Activated CD4-positive, alpha-beta T cell treated with anti-CD3 and anti-CD28 coated beads, Interleukin-2, amount 10 ng/mL, durations not matched to agents 7 days and 5 days (primary cell): ENCODE results near the gene COL5A1. TPM values are rescaled to one million over a fixed set of nuclear protein-coding genes. Genes with fewer than 3 reads are reported as not detected.

Source experiments
- CTCF ChIA-PET: fragments of 350-600 bp; sonication (Branson Sonifier 250); formaldehyde crosslinking; loops from one replicate; lab custom pipeline; 2021; ENCODE audit warnings: antibody characterized with exemption; lab: Charles Lee
- POLR2A ChIA-PET: fragments of 350-600 bp; sonication (Branson Sonifier 250); formaldehyde crosslinking; loops from one replicate; lab custom pipeline; 2021; ENCODE audit warnings: antibody characterized with exemption; lab: Charles Lee
- DNase-seq: peaks from one replicate; pipeline ENCODE4 v3.0.0-alpha.2; 2020
- H3K27ac Mint-ChIP-seq: one replicate; pipeline ENCODE4 v1.8.0; 2021; ENCODE audit warnings: mild to moderate bottlenecking, moderate library complexity, mixed read lengths
- H3K27me3 Mint-ChIP-seq: one replicate; pipeline ENCODE4 v1.8.0; 2021; ENCODE audit warnings: mixed read lengths
- H3K36me3 Mint-ChIP-seq: one replicate; pipeline ENCODE4 v1.8.0; 2021; ENCODE audit warnings: low read depth, mixed read lengths
- H3K4me1 Mint-ChIP-seq: one replicate; pipeline ENCODE4 v1.8.0; 2021; ENCODE audit warnings: mixed read lengths
- H3K4me3 Mint-ChIP-seq: one replicate; pipeline ENCODE4 v1.8.0; 2021; ENCODE audit warnings: mild to moderate bottlenecking, moderate library complexity, mixed read lengths
- H3K9me3 Mint-ChIP-seq: one replicate; pipeline ENCODE4 v1.8.0; 2021; ENCODE audit warnings: mixed read lengths
- total RNA-seq, 2 experiments: library from RNA; stranded (reverse); gene quantifications; one replicate each; pipeline ENCODE4 v1.2.3, GENCODE V29; 2021

COL5A1 gene
- total RNA-seq, 2 experiments from 2014 or later: 0.15 to 0.30 TPM

- Mint-ChIP-seq H3K27me3 (no peaks in the 10 kb centered on the region), H3K9me3 (no peaks in the 10 kb centered on the region), H3K36me3 (no peaks in the 10 kb centered on the region), H3K27ac (no peak overlapping the region), H3K4me3 (no peak overlapping the region), H3K4me1 (no peaks in the 10 kb centered on the region)
- ChIA-PET CTCF (no interaction called here), POLR2A (no interaction called here)
- no peak for DNase-seq
These were observed 172.2 kb downstream of the COL5A1 start for GRCh38 chr9:134813841-134814240.

GRCh38 chr9:134814598-134815215 lies 173.1 kb downstream of the COL5A1 start:
- H3K9me3 Mint-ChIP-seq: no peaks in the 10 kb centered on the region
- H3K36me3 Mint-ChIP-seq: no peaks in the 10 kb centered on the region
- no peak overlapping the region for H3K4me3 Mint-ChIP-seq
- ChIA-PET CTCF (no interaction called here), POLR2A (no interaction called here)
- no peak for DNase-seq
- H3K27ac Mint-ChIP-seq: no peak overlapping the region
- no peaks in the 10 kb centered on the region for H3K27me3 Mint-ChIP-seq
- no peaks in the 10 kb centered on the region for H3K4me1 Mint-ChIP-seq

GRCh38 chr9:134815435-134816214 lies 174.0 kb downstream of the COL5A1 start:
- Mint-ChIP-seq H3K27ac (no peak overlapping the region), H3K9me3 (no peaks in the 10 kb centered on the region), H3K27me3 (no peaks in the 10 kb centered on the region), H3K36me3 (no peaks in the 10 kb centered on the region), H3K4me1 (no peaks in the 10 kb centered on the region), H3K4me3 (no peak overlapping the region)
- ChIA-PET CTCF (no interaction called here), POLR2A (no interaction called here)
- no peak for DNase-seq

GRCh38 chr9:134816264-134816663 lies 174.7 kb downstream of the COL5A1 start:
- H3K27me3 Mint-ChIP-seq: no peaks in the 10 kb centered on the region
- ChIA-PET POLR2A (no interaction called here), CTCF (no interaction called here)
- no peaks in the 10 kb centered on the region for H3K9me3 Mint-ChIP-seq
- H3K27ac Mint-ChIP-seq: no peak overlapping the region
- H3K4me1 Mint-ChIP-seq: no peaks in the 10 kb centered on the region
- DNase-seq: no peak
- no peaks in the 10 kb centered on the region for H3K36me3 Mint-ChIP-seq
- no peak overlapping the region for H3K4me3 Mint-ChIP-seq

- no peaks in the 10 kb centered on the region for H3K4me1 Mint-ChIP-seq
- POLR2A ChIA-PET: no interaction called here
- no peak for DNase-seq
- H3K36me3 Mint-ChIP-seq: no peaks in the 10 kb centered on the region
- H3K4me3 Mint-ChIP-seq: no peak overlapping the region
- CTCF ChIA-PET: no interaction called here
- H3K27me3 Mint-ChIP-seq: no peaks in the 10 kb centered on the region
- no peaks in the 10 kb centered on the region for H3K9me3 Mint-ChIP-seq
- no peak overlapping the region for H3K27ac Mint-ChIP-seq
These were observed 176.5 kb downstream of the COL5A1 start for GRCh38 chr9:134818000-134818568.

GRCh38 chr9:134818591-134818990 lies 177.0 kb downstream of the COL5A1 start:
- no peaks in the 10 kb centered on the region for H3K9me3 Mint-ChIP-seq
- H3K27me3 Mint-ChIP-seq: no peaks in the 10 kb centered on the region
- DNase-seq: no peak
- no peak overlapping the region for H3K27ac Mint-ChIP-seq
- H3K4me3 Mint-ChIP-seq: no peak overlapping the region
- ChIA-PET CTCF (no interaction called here), POLR2A (no interaction called here)
- H3K4me1 Mint-ChIP-seq: no peaks in the 10 kb centered on the region
- no peaks in the 10 kb centered on the region for H3K36me3 Mint-ChIP-seq

- DNase-seq: no peak
- Mint-ChIP-seq H3K27me3 (no peaks in the 10 kb centered on the region), H3K36me3 (no peaks in the 10 kb centered on the region), H3K4me3 (no peak overlapping the region), H3K27ac (no peak overlapping the region), H3K9me3 (no peaks in the 10 kb centered on the region), H3K4me1 (no peaks in the 10 kb centered on the region)
- CTCF ChIA-PET: no interaction called here
- POLR2A ChIA-PET: no interaction called here
These were observed 179.3 kb downstream of the COL5A1 start for GRCh38 chr9:134820901-134821300.

GRCh38 chr9:134822541-134822940 lies 180.9 kb downstream of the COL5A1 start:
- no peaks in the 10 kb centered on the region for H3K36me3 Mint-ChIP-seq
- POLR2A ChIA-PET: no interaction called here
- CTCF ChIA-PET: no interaction called here

GRCh38 chr9:134823623-134824022 lies 182.0 kb downstream of the COL5A1 start:
- DNase-seq: no peak
- H3K36me3 Mint-ChIP-seq: no peaks in the 10 kb centered on the region
- ChIA-PET POLR2A (no interaction called here), CTCF (no interaction called here)
- no peak overlapping the region for H3K27ac Mint-ChIP-seq
- no peak overlapping the region for H3K4me3 Mint-ChIP-seq
- no peaks in the 10 kb centered on the region for H3K4me1 Mint-ChIP-seq
- H3K9me3 Mint-ChIP-seq: no peaks in the 10 kb centered on the region
- H3K27me3 Mint-ChIP-seq: no peaks in the 10 kb centered on the region

More at GRCh38 chr9:134822541-134822940, 180.9 kb downstream of the COL5A1 start:
- H3K4me3 Mint-ChIP-seq: no peak overlapping the region
- DNase-seq: no peak
- H3K4me1 Mint-ChIP-seq: no peaks in the 10 kb centered on the region
- no peak overlapping the region for H3K27ac Mint-ChIP-seq
- no peaks in the 10 kb centered on the region for H3K9me3 Mint-ChIP-seq
- H3K27me3 Mint-ChIP-seq: no peaks in the 10 kb centered on the region

GRCh38 chr9:134824583-134824982 lies 183.0 kb downstream of the COL5A1 start:
- H3K4me3 Mint-ChIP-seq: no peak overlapping the region
- no peaks in the 10 kb centered on the region for H3K27me3 Mint-ChIP-seq
- no peaks in the 10 kb centered on the region for H3K4me1 Mint-ChIP-seq
- ChIA-PET CTCF (no interaction called here), POLR2A (no interaction called here)
- H3K27ac Mint-ChIP-seq: no peak overlapping the region
- no peaks in the 10 kb centered on the region for H3K9me3 Mint-ChIP-seq
- H3K36me3 Mint-ChIP-seq: no peaks in the 10 kb centered on the region
- no peak for DNase-seq

- POLR2A ChIA-PET: no interaction called here
- H3K4me1 Mint-ChIP-seq: no peaks in the 10 kb centered on the region
- no peak overlapping the region for H3K4me3 Mint-ChIP-seq
- H3K27ac Mint-ChIP-seq: no peak overlapping the region
- no peak for DNase-seq
- CTCF ChIA-PET: no interaction called here
- no peaks in the 10 kb centered on the region for H3K36me3 Mint-ChIP-seq
- H3K9me3 Mint-ChIP-seq: no peaks in the 10 kb centered on the region
- H3K27me3 Mint-ChIP-seq: no peaks in the 10 kb centered on the region
These were observed 183.4 kb downstream of the COL5A1 start for GRCh38 chr9:134825025-134825424.

- H3K36me3 Mint-ChIP-seq: no peaks in the 10 kb centered on the region
- DNase-seq: no peak
- H3K9me3 Mint-ChIP-seq: no peaks in the 10 kb centered on the region
- H3K27ac Mint-ChIP-seq: no peak overlapping the region
- H3K4me1 Mint-ChIP-seq: no peaks in the 10 kb centered on the region
- ChIA-PET CTCF (no interaction called here), POLR2A (no interaction called here)
- H3K4me3 Mint-ChIP-seq: no peak overlapping the region
- no peaks in the 10 kb centered on the region for H3K27me3 Mint-ChIP-seq
These were observed 185.0 kb downstream of the COL5A1 start for GRCh38 chr9:134826336-134827285.

GRCh38 chr9:134827559-134827958 lies 186.0 kb downstream of the COL5A1 start:
- Mint-ChIP-seq H3K4me1 (no peaks in the 10 kb centered on the region), H3K4me3 (no peak overlapping the region), H3K27me3 (no peaks in the 10 kb centered on the region), H3K36me3 (no peaks in the 10 kb centered on the region), H3K27ac (no peak overlapping the region), H3K9me3 (no peaks in the 10 kb centered on the region)
- no peak for DNase-seq
- CTCF ChIA-PET: no interaction called here
- POLR2A ChIA-PET: no interaction called here
